GM10847 (cell line): ENCODE data around the gene C12orf75.

ENCODE experiments used
- POLR2A ChIP-seq: IDR thresholded peaks from 2 replicates; pipeline ENCODE4 v1.6.1; 2011; ENCODE audit not compliant: insufficient read length; ENCODE audit errors: extremely low read depth

C12orf75 gene

DNA sequence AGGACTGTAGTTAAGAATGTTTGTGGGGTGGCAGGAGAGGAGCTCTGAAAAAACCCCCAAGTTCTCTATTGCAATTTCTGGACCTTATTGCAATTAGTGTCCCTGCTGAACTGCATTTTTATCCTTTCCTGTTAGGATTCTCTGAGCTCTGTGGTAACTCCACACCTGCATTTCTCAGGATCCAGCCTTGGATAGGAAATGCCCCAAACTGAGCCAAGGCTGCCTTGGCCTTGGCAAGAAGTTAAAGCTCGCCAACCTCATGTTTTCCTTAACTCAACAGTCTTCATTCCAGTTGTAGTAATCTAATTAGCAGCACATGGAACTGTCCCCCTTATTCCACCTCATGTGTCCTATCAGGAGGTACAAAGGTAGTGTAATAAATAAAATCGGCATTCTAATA, 66.5 kb downstream of the C12orf75 start:
- TF ChIP-seq POLR2A: no peak

DNA sequence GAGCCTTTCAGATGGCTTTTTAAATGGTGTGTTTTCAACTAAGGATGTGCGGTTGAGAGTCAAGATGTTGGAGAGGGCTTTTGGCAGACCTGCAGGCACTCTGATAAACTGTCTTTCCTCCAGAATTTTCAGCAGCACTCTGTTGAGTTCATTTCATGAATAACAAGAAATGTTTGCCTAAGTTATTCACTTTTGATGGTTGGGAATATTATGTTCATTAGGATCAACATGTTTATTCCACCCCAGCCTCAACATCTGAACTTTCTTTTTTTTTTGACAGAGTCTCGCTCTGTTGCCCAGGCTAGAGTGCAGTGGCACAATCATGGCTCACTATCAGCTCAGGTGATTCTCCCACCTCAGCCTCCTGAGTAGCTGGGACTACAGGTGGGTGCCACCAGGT, 68.4 kb downstream of the C12orf75 start:
- no peak for TF ChIP-seq POLR2A

DNA sequence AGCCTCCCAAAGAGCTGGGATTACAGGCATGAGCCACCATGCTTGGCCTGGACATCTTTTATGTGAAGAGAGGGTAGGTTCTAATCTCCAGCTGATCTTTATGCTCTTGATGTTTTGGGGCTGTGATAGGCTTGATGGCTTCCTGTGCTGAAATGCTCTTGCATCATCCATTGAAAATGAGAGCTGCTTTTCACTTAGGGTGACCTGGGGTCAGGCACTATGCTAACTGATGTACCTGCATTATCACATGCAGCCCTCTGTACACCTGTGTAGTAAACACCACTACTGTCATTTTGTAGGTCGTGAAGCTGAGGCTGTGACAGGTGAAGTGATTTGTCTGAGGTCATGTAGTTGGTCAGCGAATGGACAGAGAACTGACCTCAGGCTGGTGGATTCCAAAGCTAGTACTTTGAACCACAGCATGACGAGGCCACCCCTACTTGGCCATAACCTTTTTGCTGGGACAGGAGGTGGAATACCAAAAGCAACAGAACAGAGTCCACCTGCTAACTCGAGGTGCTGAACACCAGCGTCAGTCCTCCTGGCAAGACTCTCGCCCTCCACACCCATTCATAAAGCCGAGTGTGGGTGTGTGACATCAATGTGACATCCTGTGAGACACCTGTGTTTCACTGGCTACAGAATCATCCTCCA, 69.1 kb downstream of the C12orf75 start:
- no peak for TF ChIP-seq POLR2A

DNA sequence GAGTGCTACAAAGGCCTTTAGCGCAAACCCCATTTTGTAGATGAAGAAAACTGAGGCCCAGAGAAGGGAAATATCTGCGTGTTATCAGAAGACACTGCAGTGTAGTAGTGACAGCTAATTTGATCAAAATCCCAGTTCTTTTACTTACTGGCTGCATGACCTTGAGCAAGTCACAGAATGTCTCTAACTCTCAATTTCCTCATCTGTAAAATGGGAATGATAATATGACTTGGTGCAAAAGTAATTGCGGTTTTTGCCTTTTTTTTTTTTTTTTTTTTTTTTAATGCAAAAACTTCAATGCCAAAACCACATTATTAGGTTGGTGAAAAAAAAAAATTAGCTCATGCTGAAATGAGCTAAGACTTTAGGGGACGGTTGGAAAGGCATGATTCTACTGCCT, 69.7 kb downstream of the C12orf75 start:
- TF ChIP-seq POLR2A: no peak

DNA sequence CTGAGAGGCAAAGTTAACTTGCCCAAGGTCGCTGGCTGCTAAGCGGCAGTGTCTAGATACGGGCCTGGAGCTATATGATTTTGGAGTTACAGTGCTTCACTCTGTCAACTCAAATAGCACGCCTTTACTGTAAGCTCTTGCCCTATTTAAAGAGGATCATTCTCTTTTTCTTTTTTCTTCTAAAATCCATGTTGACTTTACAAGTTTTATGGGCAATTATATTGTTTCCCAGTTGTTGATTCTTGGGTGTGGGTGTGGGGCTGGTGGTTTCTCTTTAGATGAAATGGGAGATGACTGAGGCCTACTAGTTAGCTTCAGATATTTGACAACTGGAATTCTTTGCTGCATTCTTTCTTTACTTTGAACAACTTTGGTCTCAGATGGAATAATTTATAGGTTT, 70.7 kb downstream of the C12orf75 start:
- no peak for TF ChIP-seq POLR2A

DNA sequence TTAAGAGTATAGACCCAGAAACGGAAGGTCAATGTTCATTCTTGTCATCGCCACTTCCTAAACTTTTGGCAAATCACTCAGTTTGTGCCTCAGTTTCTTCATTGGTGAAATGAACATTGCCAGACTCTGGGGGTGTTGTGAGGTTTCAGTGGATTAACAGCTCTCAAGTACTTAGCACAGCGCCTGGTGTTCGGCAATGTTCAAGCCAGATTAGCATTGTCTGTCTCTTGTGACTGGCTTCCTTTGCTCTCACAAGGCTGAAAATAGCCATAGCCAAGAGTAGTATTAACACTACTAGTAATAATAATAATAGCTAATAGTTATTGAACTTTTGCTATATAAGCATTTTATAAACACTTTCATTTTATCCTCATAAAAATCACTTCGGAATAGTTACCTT, 71.9 kb downstream of the C12orf75 start:
- no peak for TF ChIP-seq POLR2A

DNA sequence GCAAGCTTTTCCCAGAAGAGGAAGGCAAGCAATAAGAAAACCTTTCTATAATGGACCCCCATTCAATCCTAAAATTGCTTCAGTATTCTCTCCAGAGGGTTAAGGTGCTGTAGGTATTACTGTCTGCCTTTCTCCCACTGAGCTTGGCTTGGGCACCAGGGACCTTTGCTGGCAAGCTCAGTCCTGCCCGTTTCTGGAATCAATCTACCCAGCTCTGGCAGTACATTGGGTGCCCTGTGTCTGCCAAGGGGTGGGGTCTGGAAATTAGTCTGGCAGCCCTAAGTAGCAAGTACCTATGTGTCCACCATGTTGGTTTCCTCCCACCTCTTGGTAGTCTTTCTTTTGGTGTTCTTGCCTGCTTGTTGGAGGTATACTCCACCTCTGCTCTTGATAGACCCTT, 72.6 kb downstream of the C12orf75 start:
- TF ChIP-seq POLR2A: no peak

DNA sequence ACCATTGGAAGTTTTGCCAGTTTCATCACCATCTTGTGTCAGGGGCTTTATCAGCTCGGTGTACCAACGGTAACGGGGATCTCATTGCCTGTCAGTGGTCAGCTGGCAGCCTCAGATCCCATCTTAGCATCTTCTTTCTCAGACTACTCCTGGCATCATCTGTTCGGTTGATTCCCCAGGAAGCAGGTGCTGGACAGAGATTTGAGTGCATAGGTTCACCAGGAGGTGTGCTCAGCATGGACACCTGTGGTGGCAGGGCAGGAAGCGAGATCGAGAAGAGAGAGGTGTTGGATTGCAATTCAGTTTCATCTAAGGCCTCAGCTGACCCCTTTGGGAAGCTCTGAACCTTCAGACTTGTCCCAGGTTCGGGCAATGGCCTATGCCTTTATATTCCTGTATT, 76.0 kb downstream of the C12orf75 start:
- no peak for TF ChIP-seq POLR2A

DNA sequence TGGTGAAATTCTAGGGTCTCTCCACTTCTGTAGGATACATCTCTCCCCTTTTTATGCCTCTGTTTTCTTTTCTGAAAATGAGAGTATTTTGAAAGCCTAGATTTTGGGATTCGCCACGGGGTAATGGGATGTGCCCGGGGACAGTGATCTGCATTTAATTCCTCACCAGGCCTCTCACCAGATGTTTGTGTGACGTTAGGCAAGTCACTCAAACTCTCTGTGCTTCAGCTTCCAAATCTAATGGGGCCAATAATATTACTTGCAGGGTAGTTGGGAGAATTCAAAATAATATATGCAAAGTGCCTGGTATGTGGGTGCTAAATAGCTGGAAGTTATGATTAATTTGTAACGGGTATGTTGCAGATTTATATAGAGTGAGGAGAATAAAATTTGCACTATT, 78.8 kb downstream of the C12orf75 start:
- TF ChIP-seq POLR2A: no peak

DNA sequence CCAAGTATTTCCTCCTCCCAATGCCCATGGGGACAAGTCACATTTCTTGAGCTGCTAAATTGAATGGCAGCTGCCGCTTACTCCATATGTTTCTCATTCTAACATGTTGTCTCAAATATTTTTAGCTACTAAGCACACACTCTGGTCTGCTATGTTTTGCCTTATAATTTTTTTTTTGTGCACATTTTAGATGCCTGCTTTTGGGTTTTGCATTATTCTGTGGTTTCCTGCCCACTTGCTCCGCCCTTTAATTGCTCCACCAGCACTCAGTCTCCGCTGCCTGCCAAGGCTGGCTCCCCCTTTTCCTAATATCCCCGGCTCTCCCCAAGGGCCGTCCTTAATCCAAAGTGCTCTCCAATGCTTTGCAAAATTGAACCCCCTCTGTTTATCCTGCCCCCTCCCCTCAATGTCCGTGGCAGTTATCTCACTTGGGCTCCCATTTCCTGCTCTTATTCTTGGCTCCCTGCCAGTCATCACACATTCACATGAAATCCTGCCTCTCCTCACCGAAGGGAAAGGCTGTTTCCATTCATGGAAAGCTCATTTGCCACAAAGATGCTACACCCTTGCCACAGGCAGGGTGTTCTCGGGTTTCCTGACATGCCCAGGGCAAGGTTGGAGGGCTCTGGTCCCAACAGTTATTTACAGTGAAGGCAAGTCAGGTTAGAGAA, 79.4 kb downstream of the C12orf75 start:
- no peak for TF ChIP-seq POLR2A

DNA sequence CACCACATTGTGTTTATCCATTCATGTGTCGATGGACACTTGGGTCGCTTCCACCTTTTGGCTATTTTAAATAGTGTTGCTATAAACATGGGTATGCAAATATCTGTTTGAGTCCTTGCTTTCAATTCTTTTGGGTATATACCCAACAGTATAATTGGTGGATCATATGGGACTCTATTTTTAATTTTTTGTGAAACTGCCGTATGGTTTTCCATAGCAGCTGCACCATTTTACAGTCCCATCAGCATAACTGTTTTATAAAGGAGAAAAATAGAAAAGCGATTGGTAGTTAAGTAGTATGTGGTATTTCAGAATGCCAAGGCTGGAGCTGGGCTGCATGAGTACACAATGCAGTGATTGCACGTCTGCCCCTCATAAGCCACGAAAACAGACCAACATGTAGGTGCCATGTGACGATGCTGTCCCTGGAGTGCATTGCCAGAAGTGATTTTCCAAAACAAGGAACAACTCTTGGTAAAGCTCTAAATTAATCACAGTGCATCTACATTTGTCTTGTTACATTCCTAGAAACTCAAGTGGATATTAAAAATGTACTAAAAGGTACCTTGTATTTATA, 83.5 kb downstream of the C12orf75 start:
- TF ChIP-seq POLR2A: no peak

DNA sequence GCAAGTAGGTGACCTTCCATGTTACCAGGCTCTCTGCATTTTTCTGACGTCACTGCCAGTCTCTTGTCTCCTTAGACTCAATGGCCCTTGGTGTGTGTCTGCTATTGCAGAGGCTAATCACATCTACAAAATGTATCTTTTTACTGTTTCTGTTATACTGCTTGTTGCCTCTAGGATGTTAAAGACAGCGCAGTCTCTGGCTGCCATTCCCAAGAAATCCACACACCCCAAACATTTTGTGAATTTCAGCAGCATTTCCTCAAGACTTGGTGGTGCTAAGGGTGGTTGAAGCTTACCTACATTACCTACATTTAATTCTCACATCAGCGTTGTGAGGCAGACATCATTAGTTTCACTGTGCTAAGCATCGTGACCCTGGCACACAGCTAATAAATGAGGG, 87.2 kb downstream of the C12orf75 start:
- TF ChIP-seq POLR2A: no peak

DNA sequence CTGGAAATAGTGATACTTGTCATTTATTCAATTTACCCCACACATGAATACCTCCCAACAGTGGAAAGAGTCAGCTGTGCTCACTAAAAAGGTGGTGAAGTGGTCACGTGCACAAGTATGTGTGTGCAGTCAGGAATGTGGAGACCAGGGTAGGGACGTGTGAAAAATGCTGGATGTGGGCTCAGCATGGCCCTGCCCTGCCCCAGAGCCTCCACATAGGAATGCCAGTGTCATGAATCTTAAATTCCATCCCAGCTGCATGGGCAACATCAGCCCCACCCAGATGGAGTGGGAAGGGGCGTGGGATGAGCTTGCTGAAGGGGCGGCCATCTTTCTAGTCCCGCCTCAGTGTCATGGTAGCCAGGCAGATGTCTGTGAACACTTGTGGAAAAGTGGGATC, 87.7 kb downstream of the C12orf75 start:
- TF ChIP-seq POLR2A: no peak

DNA sequence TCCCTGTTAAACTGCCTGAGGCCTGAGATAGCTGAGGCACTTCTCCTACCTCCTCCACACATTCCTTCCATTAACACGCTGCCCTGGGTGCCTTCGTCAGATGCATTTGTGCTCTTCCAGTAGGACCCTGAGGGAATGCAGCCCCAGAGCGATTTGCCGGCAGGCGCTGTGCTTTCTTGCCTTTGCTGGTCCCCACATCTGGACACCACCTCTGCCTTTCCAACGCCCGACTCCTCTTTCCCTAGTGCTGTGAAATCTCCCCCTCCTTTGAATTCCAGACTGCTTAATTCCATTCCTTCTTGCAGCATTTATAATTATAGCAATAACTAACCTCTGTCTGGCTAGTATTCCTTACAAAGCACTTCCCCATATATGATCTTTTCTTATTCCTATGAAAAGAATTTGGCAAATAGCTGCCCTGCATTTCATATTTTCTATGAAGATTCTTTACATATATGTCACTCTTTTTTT, 88.4 kb downstream of the C12orf75 start:
- TF ChIP-seq POLR2A: no peak

DNA sequence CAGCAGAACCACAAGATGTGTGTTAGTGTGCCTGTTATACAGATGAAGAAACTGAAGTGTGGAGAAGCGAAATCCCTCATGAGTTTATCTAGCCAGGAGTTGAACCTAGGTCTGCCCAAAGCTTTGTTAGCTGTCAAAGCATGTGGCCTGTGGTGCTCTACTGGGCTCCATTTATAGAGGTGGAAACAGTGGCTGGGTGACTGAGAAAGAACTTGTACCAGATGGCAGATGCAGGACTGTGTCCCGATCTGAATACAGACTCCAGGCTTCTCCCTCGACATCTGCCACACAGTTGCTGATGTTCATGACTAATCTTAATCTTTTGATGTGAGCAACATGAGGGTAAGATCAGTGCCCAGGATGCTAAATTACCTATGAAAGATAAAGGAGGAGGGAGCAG, 89.1 kb downstream of the C12orf75 start:
- TF ChIP-seq POLR2A: no peak

DNA sequence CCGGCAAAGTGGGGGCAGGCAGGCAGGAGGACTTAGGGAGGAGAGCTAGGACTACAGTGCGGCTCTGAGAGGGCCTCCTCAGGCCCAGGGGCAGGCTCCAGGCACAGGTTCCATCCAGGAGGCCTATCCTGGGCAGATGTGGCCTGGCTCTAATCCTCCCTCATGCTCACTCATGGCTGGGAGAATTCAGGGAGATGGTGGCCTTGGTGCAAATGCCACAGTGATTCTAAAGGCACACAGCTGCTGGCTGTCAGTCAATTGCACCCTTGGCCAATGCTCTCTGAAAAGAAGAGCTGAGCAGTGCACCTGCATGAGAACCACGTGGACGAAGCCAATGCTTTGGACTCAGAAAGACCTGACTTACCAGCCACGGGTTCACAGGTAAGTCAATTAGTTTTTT, 89.6 kb downstream of the C12orf75 start:
- TF ChIP-seq POLR2A: no peak
